Posterior cingulate gyrus (tissue), 11 donors: ENCODE results near the gene PTCD2.
A peak's percentile ranks its signal among the peaks of the same experiment; 100 is the strongest.
"Not testable (repeated sequence)": the region's sequence is repeated elsewhere in the genome, so short reads cannot be mapped to it uniquely, and the experiment has no call there.

Source experiments
- DNase-seq, 10 donors: peaks; one replicate each; pipeline versions ENCODE4 v3.0.0 to v3.0.0-alpha.2; 2020 to 2021; ENCODE audit warnings: mixed read lengths in 3 of 10
- intact Hi-C: fragments of 100-400 bp; cut with DNase I; formaldehyde crosslinking; loops from one replicate; pipeline ENCODE4 v1.15.1; 2023

The PTCD2 gene

DNA sequence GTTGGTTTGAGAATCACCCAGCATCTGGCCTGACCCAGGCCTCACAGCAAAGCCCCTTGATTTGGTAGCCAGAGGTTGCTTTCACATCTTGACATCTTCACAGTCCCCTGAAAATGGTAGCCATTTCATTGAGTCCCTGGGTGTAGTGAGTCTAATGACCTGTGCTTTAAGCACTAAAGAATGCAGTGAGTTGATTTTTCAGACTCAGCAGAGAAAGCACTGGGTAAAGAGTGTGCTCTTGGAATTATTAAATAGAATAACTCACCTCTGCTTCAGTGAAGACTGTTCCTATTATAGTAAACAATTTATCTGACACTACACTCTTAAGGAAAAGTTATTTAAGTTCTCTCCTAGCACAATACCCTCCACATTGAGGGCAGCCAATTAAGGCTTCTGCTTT, 56.2 kb downstream of the PTCD2 start:
- intact Hi-C loops, result no loop called here

GRCh38 chr5:72377910-72378638, 57.9 kb downstream of the PTCD2 start:
- no peak for DNase-seq
- intact Hi-C loops, result no loop called here

More for the DNA sequence above, 56.2 kb downstream of the PTCD2 start:
- DNase-seq, result no peak

- no peak for DNase-seq
- intact Hi-C loops, result no loop called here
These were observed 58.6 kb downstream of the PTCD2 start for GRCh38 chr5:72378639-72379289.

- DNase-seq, result no peak
- intact Hi-C loops, result no loop called here
These were observed 59.8 kb downstream of the PTCD2 start for GRCh38 chr5:72379936-72380335.

DNA sequence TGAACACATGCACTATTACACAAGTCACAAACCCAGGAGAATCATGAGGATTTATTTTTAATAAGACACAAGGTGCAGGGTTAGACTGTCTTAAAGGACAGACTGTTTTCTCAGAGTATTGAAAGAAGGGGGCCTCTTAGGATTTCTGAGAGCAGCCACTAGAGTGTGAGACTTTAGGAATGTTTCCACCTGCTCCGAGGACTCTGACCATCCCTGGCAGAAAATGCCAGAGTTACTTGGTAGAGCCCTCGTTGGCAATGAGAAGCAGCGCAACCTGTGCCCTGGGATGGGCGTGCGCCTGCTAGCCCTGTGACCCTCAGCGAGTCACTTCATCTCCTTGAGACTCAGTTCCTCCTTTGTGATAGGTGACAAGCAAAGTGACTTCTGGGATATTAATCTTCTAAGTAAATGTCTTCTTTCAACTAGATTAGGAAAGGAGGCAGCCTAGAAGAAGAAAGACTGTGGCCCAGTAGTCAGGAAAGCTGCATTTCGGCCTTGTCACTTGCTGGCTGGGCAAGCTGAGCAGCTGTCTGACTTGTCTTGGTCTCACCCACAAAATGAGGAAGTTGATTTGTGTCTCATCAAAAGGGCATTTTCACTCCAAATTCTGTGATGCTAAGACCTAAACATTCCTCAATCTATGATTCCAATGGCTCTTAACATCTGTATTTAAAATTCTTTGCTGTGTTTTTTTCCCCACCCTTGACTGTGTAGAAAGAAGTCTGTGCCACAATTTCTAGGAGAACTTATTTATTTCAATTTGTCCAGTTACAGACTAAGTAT, 60.5 kb downstream of the PTCD2 start:
- no peak for DNase-seq
- intact Hi-C loops, result no loop called here

DNA sequence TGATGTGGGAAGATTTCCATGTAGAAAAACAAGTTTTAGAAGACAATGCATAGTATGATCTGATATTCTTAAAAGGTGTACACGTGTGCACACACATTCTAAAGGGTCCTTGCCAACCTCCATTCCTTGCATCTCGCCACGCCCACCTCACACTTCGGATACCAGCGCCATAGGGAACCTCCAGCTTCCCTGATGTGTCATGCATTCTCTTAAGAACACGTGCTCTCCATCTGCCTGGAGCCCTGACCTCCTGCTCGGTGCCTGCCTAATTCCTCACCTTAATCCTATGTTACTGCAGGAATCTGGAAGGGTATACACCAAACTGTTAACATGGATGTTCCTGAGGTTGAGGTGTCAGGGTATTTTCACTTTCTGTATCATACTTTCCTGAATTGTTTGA, 63.1 kb downstream of the PTCD2 start:
- DNase-seq, result no peak
- intact Hi-C loops, result no loop called here

DNA sequence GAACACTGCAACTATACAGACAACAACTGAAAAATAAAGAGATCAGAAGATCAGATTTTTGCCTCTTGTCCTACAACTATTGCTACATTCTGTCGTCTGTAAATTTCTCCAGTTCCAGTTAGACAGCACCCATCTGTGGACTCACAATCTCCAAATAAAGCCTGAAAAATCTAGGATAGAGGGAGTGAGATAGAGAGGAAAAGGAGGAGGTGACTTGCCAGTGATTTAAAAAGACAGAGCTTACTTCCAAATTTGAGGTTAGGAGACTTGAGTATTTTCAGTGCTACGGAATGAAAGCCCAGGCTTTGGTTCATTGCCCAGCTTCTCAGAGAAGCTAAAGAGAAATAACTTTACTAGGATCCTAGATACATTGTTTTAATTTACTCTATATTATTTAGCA, 63.6 kb downstream of the PTCD2 start:
- no peak for DNase-seq
- intact Hi-C loops, result no loop called here

GRCh38 chr5:72386639-72387038, 66.5 kb downstream of the PTCD2 start:
- no peak for DNase-seq
- intact Hi-C loops, result no loop called here

GRCh38 chr5:72387985-72388384, 67.8 kb downstream of the PTCD2 start:
- DNase-seq, result no peak
- intact Hi-C loops, result no loop called here

GRCh38 chr5:72388646-72389045, 68.5 kb downstream of the PTCD2 start:
- intact Hi-C loops, result no loop called here

DNA sequence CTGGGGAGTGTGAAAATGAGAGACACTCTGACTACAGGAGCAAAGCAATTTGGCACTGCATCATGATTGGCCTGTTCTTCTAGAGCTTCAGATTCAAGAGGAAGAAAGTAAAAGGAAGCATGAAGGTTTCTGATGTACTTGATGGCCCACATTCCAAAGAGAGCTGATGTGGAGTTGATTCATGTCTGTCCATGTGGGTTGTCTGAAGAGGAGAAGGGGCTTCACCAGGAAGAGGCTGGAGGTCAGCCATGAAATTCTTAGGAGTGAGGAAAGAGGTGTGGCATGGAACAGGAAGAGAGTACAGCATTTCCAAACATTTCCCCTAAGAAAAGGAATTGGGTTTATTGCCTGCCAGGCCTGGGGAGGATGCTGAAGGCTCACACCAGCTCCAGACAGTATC, 70.7 kb downstream of the PTCD2 start:
- DNase-seq, result no peak
- intact Hi-C loops, result no loop called here

More at GRCh38 chr5:72388646-72389045, 68.5 kb downstream of the PTCD2 start:
- DNase-seq, result peak in 8 of 10 donors; percentile 22 to 85 (median 33)

- DNase-seq, result no peak
- intact Hi-C loops, result no loop called here
These were observed 72.2 kb downstream of the PTCD2 start for GRCh38 chr5:72392326-72392733.

GRCh38 chr5:72393052-72393451, 72.9 kb downstream of the PTCD2 start:
- DNase-seq, result no peak
- intact Hi-C loops, result no loop called here

- no peak for DNase-seq
- intact Hi-C loops, result no loop called here
These were observed 74.5 kb downstream of the PTCD2 start for GRCh38 chr5:72394688-72395087.

GRCh38 chr5:72397836-72398235, 77.7 kb downstream of the PTCD2 start:
- no peak for DNase-seq
- intact Hi-C loops, result no loop called here

- intact Hi-C loops, result no loop called here
- DNase-seq, result no peak
These were observed 80.8 kb downstream of the PTCD2 start for GRCh38 chr5:72400950-72401349.

- no peak for DNase-seq
- intact Hi-C loops, result no loop called here
These were observed 82.3 kb downstream of the PTCD2 start for GRCh38 chr5:72402381-72402890.

DNA sequence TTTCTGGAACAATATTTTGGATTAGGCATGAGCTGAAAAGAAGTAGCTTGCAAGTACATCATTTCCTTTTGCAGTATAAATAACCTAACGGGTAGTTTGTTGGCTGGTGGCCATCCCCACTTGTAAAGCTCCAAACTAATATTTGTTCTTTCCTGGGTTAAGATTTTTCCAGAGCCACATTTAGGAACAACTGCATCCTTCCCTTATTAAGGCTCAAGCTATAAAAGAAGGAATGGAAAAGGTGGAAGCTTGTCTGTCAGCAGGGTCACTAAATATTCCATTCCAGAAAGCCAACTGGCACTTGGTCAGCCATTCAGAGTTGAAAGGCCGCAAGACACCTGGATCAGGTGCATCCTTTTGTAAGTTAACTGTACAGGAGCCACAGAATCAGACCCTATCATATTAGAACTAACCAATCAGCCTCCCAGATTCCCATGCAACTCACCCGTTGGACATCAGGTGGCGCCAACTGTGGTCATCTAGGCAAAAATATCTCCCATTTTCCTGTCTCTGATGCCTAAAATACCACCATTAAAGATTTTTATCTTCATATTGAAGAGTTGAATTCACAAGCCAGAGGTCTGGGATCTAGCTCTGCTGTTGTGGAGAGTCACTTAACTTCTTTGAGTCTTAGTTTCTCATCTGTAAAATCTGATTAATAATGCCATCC, 82.9 kb downstream of the PTCD2 start:
- intact Hi-C loops, result no loop called here
- DNase-seq, result no peak

DNA sequence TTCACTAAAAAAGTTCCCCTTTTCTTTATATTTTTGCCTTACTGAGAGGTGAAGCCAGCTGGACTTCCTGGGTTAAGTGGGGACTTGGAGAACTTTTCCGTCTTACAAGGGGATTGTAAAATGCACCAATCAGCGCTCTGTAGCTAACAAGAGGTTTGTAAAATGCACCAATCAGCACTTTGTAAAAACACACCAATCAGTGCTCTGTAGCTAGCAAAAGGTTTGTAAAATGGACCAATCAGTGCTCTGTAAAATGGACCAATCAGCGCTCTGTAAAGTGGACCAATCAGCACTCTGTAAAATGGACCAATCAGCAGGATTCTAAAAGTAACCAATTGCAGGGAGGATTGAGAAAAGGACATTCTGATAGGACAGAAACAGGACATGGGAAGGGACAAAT, 84.6 kb downstream of the PTCD2 start:
- DNase-seq, intact Hi-C loops: not testable (repeated sequence)

DNA sequence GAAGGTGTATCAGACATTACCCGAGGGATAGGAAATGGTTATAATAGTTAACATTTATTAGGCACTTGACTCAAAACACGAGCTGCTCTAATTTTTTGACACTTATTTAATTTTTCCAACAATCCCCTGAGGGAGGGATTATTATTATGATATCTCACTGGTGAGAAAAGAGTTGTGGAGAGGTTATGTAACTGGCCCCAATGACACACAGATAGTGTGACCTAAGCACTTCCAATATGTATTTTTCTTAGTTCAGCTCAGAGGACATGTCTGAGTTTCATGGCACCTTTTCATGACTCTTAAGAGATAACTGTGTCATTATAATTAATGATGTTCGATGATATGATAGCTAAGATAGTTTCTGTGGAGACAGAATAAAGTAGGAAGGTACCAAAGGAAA, 86.9 kb downstream of the PTCD2 start:
- intact Hi-C loops, result no loop called here

DNA sequence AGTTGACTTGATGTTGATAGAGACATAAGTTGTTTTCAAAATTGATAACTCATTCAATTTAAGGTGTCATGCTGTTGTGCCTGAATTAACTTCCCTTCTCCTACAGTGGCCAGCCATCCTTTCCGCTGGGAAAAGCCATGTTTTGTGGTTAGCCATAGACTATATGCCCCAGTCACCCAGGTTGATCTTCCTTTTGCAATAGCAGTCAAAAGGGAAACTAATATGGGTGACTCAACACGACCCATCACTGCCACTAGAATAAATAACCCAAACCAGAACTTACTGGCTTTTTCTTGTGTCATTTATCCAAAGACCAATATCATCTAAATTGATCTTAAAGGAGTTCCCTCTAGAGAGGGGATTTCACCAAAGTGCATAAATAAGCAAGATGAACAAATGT, 87.4 kb downstream of the PTCD2 start:
- DNase-seq, result no peak
- intact Hi-C loops, result no loop called here

More for the DNA sequence above, 86.9 kb downstream of the PTCD2 start:
- DNase-seq, result no peak
